ACC112 (cell line): ENCODE measurements around the gene OR10J1.
"Not testable (repeated sequence)": the region's sequence is repeated elsewhere in the genome, so short reads cannot be mapped to it uniquely, and the experiment has no call there.

ENCODE experiments used
- H2AFZ ChIP-seq: fragments of 200-600 bp; sonication (generic); one replicate; pipeline ENCODE4 v1.6.0; 2017; ENCODE audit warnings: antibody characterized with exemption, low read length; ENCODE audit not compliant: unreplicated experiment
- H3K27ac ChIP-seq: fragments of 200-600 bp; sonication (generic); 2 replicates; pipeline ENCODE4 v1.5.1; 2014; ENCODE audit warnings: low read depth, mild to moderate bottlenecking, antibody characterized with exemption, low read length, moderate library complexity
- H3K27me3 ChIP-seq: fragments of 200-600 bp; sonication (generic); 2 replicates; pipeline ENCODE4 v1.6.1; 2014; ENCODE audit warnings: mild to moderate bottlenecking, antibody characterized with exemption, low read length, moderate library complexity, mixed read lengths; ENCODE audit not compliant: insufficient read depth
- H3K36me3 ChIP-seq: fragments of 200-600 bp; sonication (generic); 2 replicates; pipeline ENCODE4 v1.6.1; 2016; ENCODE audit warnings: mild to moderate bottlenecking, antibody characterized with exemption, low read length, moderate library complexity, mixed read lengths; ENCODE audit not compliant: insufficient read depth
- H3K4me1 ChIP-seq: fragments of 200-600 bp; sonication (generic); one replicate; pipeline ENCODE4 v1.6.1; 2016; ENCODE audit warnings: low read length, mixed read lengths; ENCODE audit not compliant: insufficient read depth, unreplicated experiment, control insufficient read depth
- H3K4me3 ChIP-seq: fragments of 200-600 bp; sonication (generic); 2 replicates; pipeline ENCODE4 v1.5.1; 2014; ENCODE audit warnings: mild to moderate bottlenecking, low read depth, low read length
- H3K79me2 ChIP-seq: fragments of 200-600 bp; sonication (generic); one replicate; pipeline ENCODE4 v1.6.0; 2016; ENCODE audit warnings: low read length; ENCODE audit not compliant: control insufficient read depth, unreplicated experiment, insufficient read depth

OR10J1 gene

DNA sequence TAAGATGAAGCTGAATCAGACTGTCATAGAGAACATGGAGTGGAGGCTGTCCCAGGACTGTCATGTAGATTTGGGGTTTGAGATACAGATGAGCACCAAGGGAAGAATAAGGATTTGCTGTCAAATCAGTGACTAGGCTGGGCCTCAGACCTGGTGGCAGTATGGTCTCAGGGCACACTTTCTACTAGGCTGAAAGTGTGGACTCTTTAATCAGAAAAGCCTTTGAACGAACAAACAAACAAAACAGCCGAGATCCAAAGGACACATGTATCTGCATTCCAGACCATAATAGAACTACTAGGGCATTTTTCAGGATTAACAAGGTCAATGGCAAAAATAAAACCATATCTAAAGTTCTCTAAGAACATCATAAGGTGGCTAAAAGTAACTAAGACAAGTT is 2.9 kb downstream of the OR10J1 start:
- H3K36me3 ChIP-seq, result no peaks in the 10 kb centered on the region
- no peak overlapping the region for H3K27ac ChIP-seq
- H3K4me1 ChIP-seq, result peaks cover 4% of the 10 kb centered on the region
- H2AFZ ChIP-seq, result no peak overlapping the region
- H3K27me3 ChIP-seq, result no peaks in the 10 kb centered on the region
- no peak overlapping the region for H3K4me3 ChIP-seq
- no peaks in the 10 kb centered on the region for H3K79me2 ChIP-seq

DNA sequence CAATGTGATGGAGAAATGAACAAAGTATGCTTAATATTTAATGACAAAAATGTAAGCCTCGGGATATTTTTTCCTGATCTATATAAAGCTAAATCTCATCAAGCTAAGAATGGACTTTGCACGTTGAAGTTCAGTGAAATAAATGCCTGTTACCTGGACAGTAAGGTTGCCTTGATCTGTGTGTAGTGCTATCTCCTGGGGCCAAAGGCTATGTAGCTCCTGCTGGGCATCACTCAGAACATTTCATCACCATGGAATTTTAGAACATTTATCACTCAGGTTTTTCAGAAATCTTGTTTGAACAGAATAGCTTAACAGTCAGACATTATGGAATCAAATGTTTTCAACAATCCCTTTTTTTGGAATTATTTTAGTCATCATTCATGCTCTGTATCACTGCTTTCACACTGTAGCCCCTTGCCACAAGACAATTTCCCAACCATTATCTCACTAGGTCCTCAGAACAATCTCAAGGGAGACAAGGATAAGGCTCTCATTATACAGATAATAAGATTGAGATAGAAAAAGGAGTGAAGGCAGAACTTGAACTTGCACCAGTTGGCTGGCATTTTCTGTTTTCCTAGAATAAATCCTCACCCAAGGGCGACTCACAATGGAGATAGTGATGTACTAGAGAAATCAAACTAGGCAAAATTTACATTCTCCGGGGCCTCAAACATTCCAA is 3.7 kb downstream of the OR10J1 start:
- H3K4me1 ChIP-seq, result peaks cover 4% of the 10 kb centered on the region
- H3K36me3 ChIP-seq, result no peaks in the 10 kb centered on the region
- no peak overlapping the region for H2AFZ ChIP-seq
- no peak overlapping the region for H3K4me3 ChIP-seq
- H3K79me2 ChIP-seq, result no peaks in the 10 kb centered on the region
- no peak overlapping the region for H3K27ac ChIP-seq
- no peaks in the 10 kb centered on the region for H3K27me3 ChIP-seq

DNA sequence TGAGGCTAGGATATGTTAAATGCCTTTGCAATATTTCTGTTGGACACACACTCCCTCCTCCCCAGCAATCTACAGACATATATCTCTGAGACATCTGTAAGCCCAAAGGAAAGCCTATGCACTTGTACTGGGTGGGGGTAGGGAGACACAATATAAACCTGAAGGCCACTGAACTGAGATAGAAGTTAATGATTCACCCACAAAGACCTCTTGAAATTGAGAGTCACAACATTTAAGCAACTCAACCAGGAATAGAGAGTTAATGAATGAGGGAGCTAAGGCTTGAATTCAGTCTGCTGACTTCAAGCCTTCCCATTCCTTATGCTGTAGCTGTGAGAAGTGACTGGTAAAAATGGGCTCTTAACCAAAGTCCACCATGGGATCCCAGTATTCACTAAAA is 5.0 kb downstream of the OR10J1 start:
- Histone ChIP-seq H3K79me2 (no peaks in the 10 kb centered on the region), H3K27ac (no peak overlapping the region), H3K4me3 (no peak overlapping the region), H2AFZ (no peak overlapping the region), H3K27me3 (no peaks in the 10 kb centered on the region), H3K36me3 (no peaks in the 10 kb centered on the region), H3K4me1 (peaks cover 4% of the 10 kb centered on the region)

DNA sequence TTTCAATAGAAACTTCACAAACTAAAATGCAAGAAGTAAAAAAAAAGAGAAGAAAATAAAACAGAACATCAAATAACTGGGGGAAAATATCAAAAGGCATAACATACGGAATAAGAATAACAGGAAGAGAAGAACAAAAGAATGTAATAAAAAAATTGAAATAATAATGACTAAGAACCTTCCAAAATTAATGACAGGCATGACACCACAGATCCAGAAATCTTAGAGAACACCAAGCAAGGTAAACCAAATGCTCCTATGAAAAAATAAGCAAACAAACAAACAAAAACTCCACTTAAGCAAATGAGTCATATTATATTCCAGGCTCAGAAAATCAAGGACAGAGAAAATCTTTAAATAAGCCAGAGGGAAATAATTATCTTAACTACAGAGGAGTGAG is 8.7 kb downstream of the OR10J1 start:
- H3K27ac ChIP-seq, result no peak overlapping the region
- H2AFZ ChIP-seq, result no peak overlapping the region
- no peaks in the 10 kb centered on the region for H3K27me3 ChIP-seq
- no peaks in the 10 kb centered on the region for H3K4me1 ChIP-seq
- H3K79me2 ChIP-seq, result no peaks in the 10 kb centered on the region
- peaks cover 4% of the 10 kb centered on the region; the same call in 1 of the 2 replicates for H3K36me3 ChIP-seq
- H3K4me3 ChIP-seq, result no peak overlapping the region

DNA sequence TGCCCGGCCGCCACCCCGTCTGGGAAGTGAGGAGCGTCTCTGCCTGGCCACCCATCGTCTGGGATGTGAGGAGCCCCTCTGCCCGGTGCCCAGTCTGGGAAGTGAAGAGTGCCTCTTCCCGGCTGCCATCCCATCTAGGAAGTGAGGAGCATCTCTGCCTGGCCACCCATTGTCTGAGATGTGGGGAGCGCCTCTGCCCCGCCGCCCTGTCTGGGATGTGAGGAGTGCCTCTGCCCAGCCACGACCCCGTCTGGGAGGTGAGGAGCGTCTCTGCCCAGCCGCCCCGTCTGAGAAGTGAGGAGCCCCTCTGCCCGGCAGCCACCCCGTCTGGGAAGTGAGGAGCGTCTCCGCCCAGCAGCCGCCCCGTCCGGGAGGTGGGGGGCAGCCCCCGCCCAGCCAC is 10.1 kb downstream of the OR10J1 start:
- not testable (repeated sequence) for H3K27ac ChIP-seq, H3K36me3 ChIP-seq, H3K4me3 ChIP-seq, H3K27me3 ChIP-seq, H3K79me2 ChIP-seq, H3K4me1 ChIP-seq, H2AFZ ChIP-seq

DNA sequence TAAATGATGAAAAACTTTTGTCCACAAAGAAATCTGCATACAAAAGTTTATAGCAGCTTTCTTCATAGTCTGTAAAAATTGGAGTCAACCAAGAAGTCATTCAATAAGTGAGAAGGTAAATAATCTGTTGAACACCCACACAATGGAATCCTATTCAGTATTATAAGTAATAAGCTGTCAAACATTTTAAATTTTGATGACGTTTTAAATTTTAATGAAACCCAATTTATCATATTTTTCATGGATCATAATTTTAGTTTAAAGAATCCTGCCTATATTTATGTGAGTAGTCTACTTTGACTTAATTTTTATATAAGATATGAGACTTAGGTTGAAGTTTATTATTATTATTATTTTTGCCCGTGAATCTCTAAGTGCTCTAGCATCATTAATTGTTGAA is 20.0 kb downstream of the OR10J1 start:
- Histone ChIP-seq H3K4me1 (no peaks in the 10 kb centered on the region), H2AFZ (no peak overlapping the region), H3K27ac (no peak overlapping the region), H3K79me2 (no peaks in the 10 kb centered on the region), H3K27me3 (no peaks in the 10 kb centered on the region), H3K4me3 (no peak overlapping the region), H3K36me3 (no peaks in the 10 kb centered on the region)

DNA sequence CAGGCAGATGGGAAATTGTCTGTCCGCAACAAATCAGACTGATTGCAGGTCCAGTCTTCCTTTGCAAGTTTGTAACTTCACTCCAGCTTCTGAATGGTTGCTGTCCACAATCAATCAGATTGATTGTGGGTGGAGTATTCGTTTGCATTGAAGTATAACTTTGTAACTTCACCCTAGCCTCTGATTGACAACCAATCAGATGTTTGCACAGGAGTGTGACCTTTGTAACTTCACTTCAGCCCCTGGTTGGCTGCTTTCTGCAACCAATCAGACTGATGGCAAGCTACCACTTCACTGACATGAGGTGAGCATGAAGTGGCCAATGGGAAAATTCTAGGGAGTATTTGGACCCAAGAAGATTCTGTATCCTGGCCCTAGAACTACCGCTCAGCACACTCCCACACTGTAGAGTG is 25.7 kb downstream of the OR10J1 start:
- Histone ChIP-seq H3K4me3 (peak overlapping the region; percentile 6; the same call in 1 of the 2 replicates), H3K4me1 (peaks cover 10% of the 10 kb centered on the region), H2AFZ (peak overlapping the region; percentile 16), H3K27ac (no peak overlapping the region), H3K27me3 (no peaks in the 10 kb centered on the region), H3K36me3 (no peaks in the 10 kb centered on the region), H3K79me2 (no peaks in the 10 kb centered on the region)

DNA sequence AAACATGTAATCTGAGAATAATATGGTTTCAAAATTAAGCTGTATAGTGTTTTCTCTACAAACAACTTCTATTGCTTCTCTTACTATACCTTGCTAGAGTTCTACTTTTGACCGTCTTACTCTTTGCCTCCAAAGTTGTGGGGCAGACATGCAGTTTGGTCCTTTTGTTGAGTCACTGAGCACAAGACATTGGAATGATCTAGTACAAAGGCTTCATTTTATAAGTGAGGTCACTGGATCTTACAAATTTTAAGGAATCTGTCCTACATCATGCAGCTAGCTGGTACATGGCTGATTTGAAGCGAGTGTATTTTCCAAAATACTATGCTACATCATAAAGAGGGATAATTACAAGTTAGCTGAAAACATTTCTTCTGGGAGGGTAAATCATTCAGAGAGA is 28.8 kb downstream of the OR10J1 start:
- Histone ChIP-seq H2AFZ (no peak overlapping the region), H3K36me3 (no peaks in the 10 kb centered on the region), H3K27me3 (no peaks in the 10 kb centered on the region), H3K4me1 (peaks cover 25% of the 10 kb centered on the region), H3K79me2 (no peaks in the 10 kb centered on the region), H3K4me3 (no peak overlapping the region), H3K27ac (no peak overlapping the region)

DNA sequence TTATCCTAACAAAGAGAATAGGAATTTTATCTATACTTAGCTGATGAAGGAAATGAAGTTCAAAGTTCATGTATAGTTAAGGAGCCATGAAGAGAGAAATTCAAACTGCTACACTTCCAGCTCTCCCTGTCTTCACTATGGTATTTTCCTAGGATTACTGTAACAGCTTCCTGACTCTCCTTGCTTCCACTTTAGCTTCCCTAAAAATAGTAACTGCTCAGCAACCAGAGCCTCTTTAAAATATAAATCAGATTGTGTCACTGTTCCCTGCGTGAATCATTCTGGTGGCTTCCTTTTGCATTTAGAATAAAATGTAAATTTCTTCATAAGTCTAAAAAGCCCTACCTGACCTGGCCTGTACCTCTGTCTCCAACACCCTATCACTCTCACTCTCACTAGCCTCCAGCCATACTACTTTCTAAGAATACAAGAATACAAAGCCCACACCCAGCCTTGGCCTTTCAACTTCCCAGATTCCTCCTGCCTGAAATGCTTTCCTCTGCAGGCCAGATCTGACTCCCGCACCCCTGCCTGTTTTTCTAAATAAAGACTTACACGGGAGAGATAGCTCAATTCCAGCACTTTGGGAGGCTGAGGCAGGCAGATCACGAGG is 30.5 kb downstream of the OR10J1 start:
- Histone ChIP-seq H3K27me3 (no peaks in the 10 kb centered on the region), H3K79me2 (no peaks in the 10 kb centered on the region), H3K36me3 (no peaks in the 10 kb centered on the region), H3K4me3 (no peak overlapping the region), H2AFZ (no peak overlapping the region), H3K4me1 (peaks cover 28% of the 10 kb centered on the region), H3K27ac (0 out of 2 replicates have a peak overlapping the region, but pooled peaks have one; percentile 3)

DNA sequence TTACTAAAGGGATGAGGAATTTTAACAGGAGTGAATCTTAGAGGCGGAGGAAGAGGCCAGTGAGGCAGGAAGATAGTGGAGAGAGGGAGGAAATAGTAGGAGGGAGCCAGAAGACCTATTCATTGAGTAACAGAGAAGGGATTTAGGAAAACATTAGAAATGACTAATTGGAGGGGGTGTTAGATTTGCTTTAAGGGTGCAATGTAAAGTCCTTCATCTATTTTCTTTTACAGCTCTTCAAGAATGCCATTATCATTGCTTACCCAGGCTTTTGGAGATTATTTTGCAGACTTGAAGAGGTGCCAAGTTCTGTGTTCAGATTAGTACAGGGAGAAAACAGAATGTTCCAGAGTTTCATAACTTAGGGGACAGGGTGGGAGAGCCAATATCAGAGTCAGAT is 33.8 kb downstream of the OR10J1 start:
- no peaks in the 10 kb centered on the region for H3K27me3 ChIP-seq

DNA sequence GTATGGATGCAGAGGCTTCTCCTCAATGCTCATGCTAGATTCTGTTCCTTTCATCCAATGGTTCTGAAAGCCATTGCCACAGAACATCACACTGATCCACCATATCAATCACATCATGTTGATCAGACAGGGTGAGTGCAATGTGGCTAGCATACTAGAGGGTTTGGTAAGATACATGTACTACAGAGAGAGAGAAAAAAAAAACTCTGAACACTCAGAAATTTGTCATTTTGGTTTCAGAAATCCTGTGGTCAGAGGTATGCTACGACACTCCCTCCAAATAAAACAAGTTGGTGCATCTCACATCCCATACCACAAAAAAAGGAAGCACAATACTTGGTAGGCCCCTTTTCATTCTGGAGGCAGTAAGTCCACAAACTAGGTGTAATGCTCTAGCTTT is 35.4 kb downstream of the OR10J1 start:
- H3K27ac ChIP-seq, result no peak overlapping the region
- no peak overlapping the region for H3K4me3 ChIP-seq
- no peaks in the 10 kb centered on the region for H3K27me3 ChIP-seq
- peaks cover 21% of the 10 kb centered on the region for H3K4me1 ChIP-seq
- no peaks in the 10 kb centered on the region for H3K79me2 ChIP-seq
- H2AFZ ChIP-seq, result no peak overlapping the region
- no peaks in the 10 kb centered on the region for H3K36me3 ChIP-seq

More for the DNA sequence above, 33.8 kb downstream of the OR10J1 start:
- peaks cover 28% of the 10 kb centered on the region for H3K4me1 ChIP-seq
- no peak overlapping the region for H3K4me3 ChIP-seq
- H3K36me3 ChIP-seq, result no peaks in the 10 kb centered on the region
- peak overlapping the region; percentile 35 for H2AFZ ChIP-seq
- H3K27ac ChIP-seq, result peak overlapping the region; percentile 69
- no peaks in the 10 kb centered on the region for H3K79me2 ChIP-seq
